HepG2 (cell line): ENCODE measurements around the gene HSD11B1L.

Source experiments
- EP300 ChIP-seq, 3 experiments: sonication (generic) in 1 of 3; formaldehyde crosslinking in 1 of 3; IDR thresholded peaks; 2 replicates each; pipeline versions ENCODE4 v1.5.1 to v1.6.1; 2011 to 2020; ENCODE audit warnings: low read depth in 2 of 3, low read length in 2 of 3, borderline replicate concordance in 1 of 3, improper control_type of control experiment in 1 of 3, mild to moderate bottlenecking in 1 of 3, missing genetic modification reagents in 1 of 3, moderate library complexity in 1 of 3
- EZH2 ChIP-seq: conservative IDR thresholded peaks from 2 replicates; pipeline ENCODE4 v1.6.1; 2012; ENCODE audit warnings: mild to moderate bottlenecking, low read depth, low read length, moderate library complexity
- FOXK2 ChIP-seq: fragments of 450-650 bp; IDR thresholded peaks from 2 replicates; pipeline ENCODE4 v1.6.1; 2016
- IRF2 ChIP-seq: IDR thresholded peaks from 2 replicates; pipeline ENCODE4 v1.6.1; 2018; ENCODE audit warnings: missing genetic modification reagents, missing compliant biosample characterization
- ZNF317 ChIP-seq: sonication (generic); formaldehyde crosslinking; IDR thresholded peaks from 2 replicates; pipeline ENCODE4 v1.5.0; 2020; ENCODE audit warnings: mild to moderate bottlenecking, missing genetic modification reagents
- ZNF878 ChIP-seq: sonication (generic); formaldehyde crosslinking; IDR thresholded peaks from 2 replicates; pipeline ENCODE4 v1.8.1; 2023; ENCODE audit warnings: mild to moderate bottlenecking, missing genetic modification reagents, moderate library complexity
- TF ChIP-seq, protein P1 (sequence below): IDR thresholded peaks from 2 replicates; pipeline ENCODE4 v1.6.1; 2012; ENCODE audit warnings: inconsistent platforms
- TF ChIP-seq, protein P2 (sequence below): sonication (generic); formaldehyde crosslinking; conservative IDR thresholded peaks from 2 replicates; pipeline ENCODE4 v1.8.0; 2022; ENCODE audit warnings: missing genetic modification reagents

DNA sequence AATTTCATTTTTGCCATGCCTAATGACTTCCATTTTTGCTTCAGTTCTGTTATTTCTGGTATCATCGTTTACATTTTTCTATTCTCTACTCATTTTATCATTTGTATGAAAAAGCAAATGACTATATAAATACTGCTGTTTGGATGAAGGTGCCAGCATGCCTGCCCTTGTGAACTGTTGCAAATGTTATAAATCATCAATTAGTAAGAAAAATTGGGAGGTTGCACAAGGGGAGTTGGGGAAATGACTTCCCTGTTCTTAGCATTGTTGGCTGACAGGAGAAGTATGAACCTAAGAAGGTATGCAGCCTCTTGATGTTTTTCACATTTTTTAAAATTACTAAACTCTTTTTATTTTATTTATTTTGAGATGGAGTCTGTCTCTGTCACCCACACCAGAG, 42.9 kb upstream of the HSD11B1L start:
- TF ChIP-seq ZNF878 (CRISPR knock-in tag), result no peak
- no peak for TF ChIP-seq IRF2 (CRISPR knock-in tag)
- no peak for TF ChIP-seq EZH2
- TF ChIP-seq ZNF317 (CRISPR knock-in tag), result no peak
- TF ChIP-seq, protein P1, sequence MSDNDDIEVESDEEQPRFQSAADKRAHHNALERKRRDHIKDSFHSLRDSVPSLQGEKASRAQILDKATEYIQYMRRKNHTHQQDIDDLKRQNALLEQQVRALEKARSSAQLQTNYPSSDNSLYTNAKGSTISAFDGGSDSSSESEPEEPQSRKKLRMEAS, result no peak
- no peak for TF ChIP-seq EP300 (IDR thresholded peaks at IDR 0.05; ENCODE audit: low read depth in 2 of 2, low read length in 2 of 2)
- no peak for TF ChIP-seq EP300 (CRISPR knock-in tag; IDR thresholded peaks at IDR 0.05; ENCODE audit: borderline replicate concordance)
- TF ChIP-seq, protein P2, sequence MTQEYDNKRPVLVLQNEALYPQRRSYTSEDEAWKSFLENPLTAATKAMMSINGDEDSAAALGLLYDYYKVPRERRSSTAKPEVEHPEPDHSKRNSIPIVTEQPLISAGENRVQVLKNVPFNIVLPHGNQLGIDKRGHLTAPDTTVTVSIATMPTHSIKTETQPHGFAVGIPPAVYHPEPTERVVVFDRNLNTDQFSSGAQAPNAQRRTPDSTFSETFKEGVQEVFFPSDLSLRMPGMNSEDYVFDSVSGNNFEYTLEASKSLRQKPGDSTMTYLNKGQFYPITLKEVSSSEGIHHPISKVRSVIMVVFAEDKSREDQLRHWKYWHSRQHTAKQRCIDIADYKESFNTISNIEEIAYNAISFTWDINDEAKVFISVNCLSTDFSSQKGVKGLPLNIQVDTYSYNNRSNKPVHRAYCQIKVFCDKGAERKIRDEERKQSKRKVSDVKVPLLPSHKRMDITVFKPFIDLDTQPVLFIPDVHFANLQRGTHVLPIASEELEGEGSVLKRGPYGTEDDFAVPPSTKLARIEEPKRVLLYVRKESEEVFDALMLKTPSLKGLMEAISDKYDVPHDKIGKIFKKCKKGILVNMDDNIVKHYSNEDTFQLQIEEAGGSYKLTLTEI (CRISPR knock-in tag), result no peak
- TF ChIP-seq FOXK2, result no peak
